SH-SY5Y (cell line): ENCODE data around the gene FUT8.

Experiments used
- GATA2 ChIP-seq: IDR thresholded peaks from 2 replicates; pipeline ENCODE4 v1.6.1; 2011; ENCODE audit warnings: mild to moderate bottlenecking, low read depth, low read length
- GATA3 ChIP-seq: IDR thresholded peaks from 2 replicates; pipeline ENCODE4 v1.6.1; 2011; ENCODE audit warnings: low read depth, mild to moderate bottlenecking, low read length, moderate library complexity

DNA sequence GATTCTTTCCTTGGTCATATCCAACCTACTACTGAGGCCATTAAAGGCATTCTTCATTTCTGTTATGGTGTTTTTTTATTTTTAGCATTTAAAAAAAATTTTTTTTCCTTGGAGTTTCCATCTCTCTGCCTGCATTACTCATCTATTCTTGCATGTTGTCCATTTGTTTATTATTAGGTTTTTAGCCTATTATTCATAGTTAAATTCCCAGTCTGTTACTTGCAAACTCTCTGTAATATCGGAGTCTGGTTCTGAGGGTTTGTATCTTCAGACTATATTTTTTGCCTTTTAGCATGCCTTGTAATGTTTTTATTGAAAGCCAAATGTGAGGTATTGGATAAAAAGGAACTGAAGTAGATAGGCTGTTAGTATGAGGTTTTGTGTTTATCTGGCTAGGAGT is 284.3 kb downstream of the FUT8 start:
- TF ChIP-seq GATA3 (no peak), GATA2 (no peak)
